GM19043 (cell line): ENCODE results near the gene CRLF2.
"Not testable (repeated sequence)": the region's sequence is repeated elsewhere in the genome, so short reads cannot be mapped to it uniquely, and the experiment has no call there.

Experiments used
- ATAC-seq: cut with Tn5 transposase; IDR thresholded peaks from one replicate; pipeline ENCODE4 v1.9.1; 2021; ENCODE audit warnings: low read depth; ENCODE audit not compliant: unreplicated experiment

The CRLF2 gene

GRCh38 chrX:1170243-1170642 is 42.2 kb downstream of the CRLF2 start:
- no peak for ATAC-seq

DNA sequence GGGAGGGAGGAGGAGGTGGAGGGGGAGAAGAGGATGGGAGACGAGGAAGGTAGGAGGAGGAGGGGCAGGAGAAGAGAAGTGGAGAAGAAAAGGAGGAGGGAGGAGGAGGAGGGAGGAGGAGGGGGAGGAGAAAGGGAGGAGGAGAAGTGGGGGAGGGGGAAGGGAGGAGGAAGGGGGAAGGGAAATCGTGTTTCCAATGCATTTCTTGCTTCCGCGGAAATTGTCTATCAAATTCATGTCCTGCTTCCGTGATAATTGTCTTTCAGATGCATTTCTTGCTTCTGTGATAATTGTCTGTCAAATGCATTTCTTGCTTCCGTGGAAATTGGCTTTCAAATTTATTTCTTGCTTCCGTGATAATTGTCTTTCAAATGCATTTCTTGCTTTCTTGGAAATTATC is 43.3 kb downstream of the CRLF2 start:
- no peak for ATAC-seq

DNA sequence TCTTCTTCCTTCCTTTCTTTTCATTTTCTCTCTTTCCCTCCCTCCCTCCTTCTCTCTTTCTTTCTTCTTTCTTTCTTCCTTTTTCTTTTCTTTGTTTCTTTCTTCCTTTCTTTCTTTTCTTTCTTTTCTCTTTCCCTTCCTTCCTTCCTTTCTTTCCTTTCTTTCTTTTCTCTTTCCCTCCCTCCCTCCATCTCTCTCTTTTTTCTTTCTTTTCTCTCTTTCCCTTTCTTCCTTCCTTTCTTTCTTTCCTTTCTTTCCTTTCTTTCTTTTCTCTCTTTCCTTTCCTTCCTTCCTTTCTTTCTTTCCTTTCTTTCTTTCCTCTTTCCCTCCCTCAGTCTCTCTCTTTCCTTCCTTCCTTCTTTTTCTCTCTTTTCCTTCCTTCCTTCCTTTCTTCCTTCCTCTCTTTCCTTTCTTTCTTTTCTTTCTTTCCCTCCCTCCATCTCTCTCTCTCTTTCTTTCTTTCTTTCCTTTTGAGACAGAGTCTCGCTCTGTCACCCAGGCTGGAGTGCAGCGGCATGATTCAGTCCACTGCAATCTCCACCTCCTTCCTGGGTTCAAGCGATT is 44.4 kb downstream of the CRLF2 start:
- ATAC-seq = no peak

DNA sequence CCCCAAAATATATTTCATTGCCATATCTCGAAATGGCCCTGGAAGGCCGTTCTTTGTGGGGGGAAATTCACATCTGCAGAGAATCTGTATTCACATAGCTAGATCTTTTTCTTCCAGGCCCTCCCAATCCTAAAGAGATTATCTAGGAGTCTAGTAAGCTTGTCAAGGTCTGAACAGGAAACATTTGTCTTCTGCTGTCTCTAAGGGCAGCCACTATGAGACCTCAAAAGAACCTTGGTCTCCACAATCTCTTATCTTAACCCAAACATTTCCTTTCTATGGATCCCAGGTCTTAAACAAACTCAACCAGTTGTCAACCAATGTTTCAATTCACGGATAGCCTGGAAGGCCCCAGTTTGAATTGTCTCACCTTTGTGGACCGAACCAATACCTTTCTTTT is 45.0 kb downstream of the CRLF2 start:
- no peak for ATAC-seq

DNA sequence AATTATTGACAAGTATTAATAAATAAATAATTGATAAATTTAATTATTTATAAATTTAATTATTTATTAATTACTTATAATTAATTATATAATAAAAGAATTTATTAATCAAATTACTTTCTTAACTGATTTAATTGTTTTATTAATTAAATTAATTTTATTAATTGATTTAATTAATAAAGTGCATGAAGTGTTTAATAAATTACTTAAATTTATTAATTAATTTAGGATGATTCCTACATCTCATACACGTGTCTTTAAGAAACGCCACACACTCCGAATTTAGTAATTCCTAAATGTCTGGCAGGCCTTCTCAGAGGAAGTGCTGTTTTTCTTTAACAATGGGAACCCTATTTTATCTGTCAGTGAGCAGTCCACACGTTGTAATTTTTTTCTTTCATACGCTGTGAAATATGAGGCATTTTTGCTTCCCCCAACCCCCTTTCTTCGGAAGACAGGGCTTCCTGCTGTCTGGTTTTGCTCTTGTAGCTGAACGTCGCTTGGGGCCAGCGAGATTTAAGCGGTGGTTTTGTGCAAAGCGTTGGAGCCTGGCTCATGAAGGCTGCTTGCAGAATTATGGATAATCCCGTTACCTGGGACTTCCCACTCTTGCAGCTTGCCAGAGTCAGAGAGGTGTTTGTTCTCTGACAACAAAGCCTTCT is 46.8 kb downstream of the CRLF2 start:
- peak; percentile 55 for ATAC-seq

GRCh38 chrX:1164322-1165288 is 47.8 kb downstream of the CRLF2 start:
- ATAC-seq = no peak

GRCh38 chrX:1163231-1163630 is 49.2 kb downstream of the CRLF2 start:
- no peak for ATAC-seq

DNA sequence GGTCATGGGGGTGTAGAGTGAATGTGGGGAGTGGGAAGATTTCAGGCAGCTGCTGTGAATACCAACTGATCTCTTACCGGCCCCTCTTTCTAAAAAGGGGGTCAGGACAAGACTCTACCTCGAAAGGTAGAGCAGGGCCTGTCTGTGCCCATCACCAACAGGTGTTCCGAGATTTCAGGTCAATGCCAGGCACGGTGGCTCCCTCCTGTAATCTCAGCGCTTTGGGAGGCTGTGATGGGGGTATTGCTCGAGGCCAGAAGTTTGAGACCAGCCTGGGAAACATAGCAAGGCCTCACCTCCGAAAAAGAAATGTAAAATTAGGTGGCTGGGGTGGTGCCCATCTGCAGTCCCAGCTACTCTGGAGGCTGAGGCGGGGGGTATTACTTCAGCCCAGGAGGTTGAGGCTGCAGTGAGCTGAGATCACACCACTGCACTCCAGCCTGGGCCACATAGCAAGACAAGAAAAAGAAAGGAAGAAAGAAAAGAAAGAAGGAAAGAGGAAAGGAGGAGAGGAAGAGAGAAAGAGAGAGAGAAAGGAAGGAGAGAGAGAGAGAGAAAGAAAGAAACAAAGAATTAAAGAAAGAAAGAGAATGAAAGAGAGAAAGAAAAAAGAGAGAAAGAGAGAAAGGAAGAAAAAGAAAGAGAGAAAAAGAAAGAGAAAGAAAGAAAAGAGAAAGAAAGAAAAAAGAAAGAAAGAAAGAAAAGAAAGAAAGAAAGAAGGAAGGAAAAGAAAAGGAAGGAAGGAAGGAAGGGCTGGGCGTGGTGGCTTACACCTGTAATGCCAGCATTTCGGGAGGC is 50.1 kb downstream of the CRLF2 start:
- no peak for ATAC-seq

DNA sequence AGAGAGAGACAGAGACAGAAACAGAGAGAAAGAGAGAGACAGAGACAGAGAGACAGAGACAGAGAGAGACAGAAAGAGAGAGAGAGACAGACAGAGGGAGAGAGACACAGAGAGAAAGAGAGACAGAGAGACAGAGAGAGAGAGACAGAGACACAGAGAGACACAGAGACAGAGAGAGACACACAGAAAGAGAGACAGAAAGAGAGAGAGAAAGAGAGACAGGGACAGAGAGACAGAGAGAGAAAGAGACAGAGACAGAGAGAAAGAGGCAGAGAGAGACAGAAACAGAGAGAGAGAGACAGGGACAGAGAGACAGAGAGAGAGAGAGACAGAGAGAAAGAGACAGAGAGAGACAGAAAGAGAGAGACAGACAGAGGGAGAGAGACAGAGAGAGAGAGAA is 52.9 kb downstream of the CRLF2 start:
- no peak for ATAC-seq

- ATAC-seq = not testable (repeated sequence)
These were observed 55.6 kb downstream of the CRLF2 start for GRCh38 chrX:1156681-1157455.

GRCh38 chrX:1153940-1154339 is 58.5 kb downstream of the CRLF2 start:
- no peak for ATAC-seq

DNA sequence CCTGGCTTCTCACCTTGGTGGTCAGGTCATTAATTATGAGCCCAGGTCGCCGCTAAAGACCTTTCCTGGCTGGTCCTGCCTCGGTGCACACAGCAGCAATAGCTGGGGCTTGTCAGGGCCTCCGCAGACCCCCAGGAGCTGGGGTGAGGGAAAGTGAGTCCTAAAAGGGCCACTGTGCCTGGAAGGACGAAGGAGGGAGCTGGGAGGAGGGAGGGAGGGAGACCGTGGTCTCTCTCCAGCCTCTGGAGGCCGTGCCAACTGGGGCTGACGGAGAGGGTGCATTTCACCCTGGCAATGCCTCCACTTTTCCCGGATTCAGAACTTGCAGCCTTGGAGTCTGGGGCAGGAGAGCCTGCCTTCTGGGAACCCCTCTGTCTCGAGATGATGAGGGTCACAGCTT is 60.4 kb downstream of the CRLF2 start:
- ATAC-seq = no peak

GRCh38 chrX:1151378-1152077 is 60.9 kb downstream of the CRLF2 start:
- no peak for ATAC-seq

DNA sequence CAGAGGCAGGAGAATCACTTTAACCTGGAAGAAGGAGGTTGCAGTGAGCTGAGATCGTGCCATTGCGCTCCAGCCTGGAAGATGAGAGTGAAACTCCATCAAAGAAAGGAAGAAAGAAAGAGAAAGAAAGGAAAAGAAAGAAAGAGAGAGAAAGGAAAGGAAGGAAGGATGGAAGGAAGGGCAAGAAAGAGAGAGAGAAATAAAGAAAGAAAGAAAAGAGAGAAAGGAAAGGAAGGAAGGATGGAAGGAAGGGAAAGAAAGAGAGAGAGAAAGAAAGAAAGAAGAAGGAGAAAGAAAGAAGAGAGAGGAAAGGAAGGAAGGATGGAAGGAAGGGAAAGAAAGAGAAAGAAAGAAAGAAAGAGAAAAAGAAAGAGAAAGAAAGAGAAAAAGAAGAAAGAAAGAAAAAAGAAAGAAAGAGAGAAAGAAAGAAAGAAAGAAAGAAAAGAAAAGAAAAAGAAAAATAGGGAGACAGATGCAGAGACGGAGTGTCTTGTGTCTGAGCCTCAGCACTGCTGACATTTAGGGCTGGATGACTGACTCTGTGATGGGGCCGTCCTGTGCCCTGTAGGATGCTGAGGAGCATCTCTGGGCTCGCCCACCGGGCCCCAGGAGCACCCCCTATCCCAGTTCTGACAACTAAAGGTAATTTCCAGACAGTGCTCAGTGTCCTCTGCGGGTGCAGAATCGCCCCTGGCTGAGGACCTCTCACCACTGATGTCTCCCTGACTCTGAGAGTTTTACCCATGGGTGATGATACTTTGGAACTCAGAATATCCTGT is 61.7 kb downstream of the CRLF2 start:
- no peak for ATAC-seq

GRCh38 chrX:1147611-1148515 is 64.6 kb downstream of the CRLF2 start:
- ATAC-seq = no peak

DNA sequence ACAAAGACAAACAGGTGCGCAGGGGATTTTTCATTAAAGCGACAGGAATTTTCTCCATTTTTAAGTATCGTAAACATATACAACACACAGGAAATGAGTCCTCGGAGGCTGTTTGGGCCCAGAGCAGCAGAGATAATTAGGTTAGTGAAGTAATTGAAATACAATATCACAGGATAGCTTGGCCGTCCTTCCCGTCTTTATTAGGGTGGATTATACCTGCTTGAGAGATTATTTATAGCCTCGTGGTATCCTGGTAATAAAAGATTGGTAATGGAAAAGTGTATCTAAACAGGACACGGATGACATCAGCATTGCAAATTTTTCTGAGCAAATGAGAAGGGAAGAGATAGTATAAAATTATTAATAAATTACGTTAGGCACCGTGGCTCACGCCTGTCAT is 68.2 kb downstream of the CRLF2 start:
- ATAC-seq = no peak
